Astrocyte of the spinal cord (primary cell): ENCODE results near the gene IGFBP4.
A peak's percentile ranks its signal among the peaks of the same experiment; 100 is the strongest.

ENCODE experiments used
- DNase-seq: peaks from one replicate; pipeline ENCODE4 v3.0.0; 2011; ENCODE audit warnings: low read depth, low spot score
- H3K4me3 ChIP-seq: 2 replicates; pipeline ENCODE4 v1.5.1; 2011; ENCODE audit warnings: low read depth, mild to moderate bottlenecking, low read length, moderate library complexity
- CTCF ChIP-seq: IDR thresholded peaks from 2 replicates; pipeline ENCODE4 v1.5.1; 2012; ENCODE audit warnings: low read depth, mild to moderate bottlenecking, low read length, inconsistent platforms
- in situ Hi-C: cut with HindIII; loops from 2 replicates; pipeline ENCODE4 v1.10.0; 2017; ENCODE audit warnings: low sequenced_read_pairs

The IGFBP4 gene

GRCh38 chr17:40496634-40497420 lies 53.6 kb downstream of the IGFBP4 start:
- no peak for TF ChIP-seq CTCF

GRCh38 chr17:40497695-40498094 lies 54.4 kb downstream of the IGFBP4 start:
- DNase-seq, result no peak
- no peak for TF ChIP-seq CTCF
- H3K4me3 ChIP-seq, result no peak overlapping the region
- in situ Hi-C loops, result no loop called here

More at GRCh38 chr17:40496634-40497420, 53.6 kb downstream of the IGFBP4 start:
- in situ Hi-C loops, result no loop called here
- DNase-seq, result no peak
- no peak overlapping the region for H3K4me3 ChIP-seq

- H3K4me3 ChIP-seq, result no peak overlapping the region
- no peak for TF ChIP-seq CTCF
- in situ Hi-C loops, result no loop called here
- DNase-seq, result no peak
Measured at GRCh38 chr17:40498281-40499084, 55.2 kb downstream of the IGFBP4 start.

GRCh38 chr17:40499551-40500189 lies 56.4 kb downstream of the IGFBP4 start:
- DNase-seq, result peak; percentile 73
- in situ Hi-C loops, result no loop called here
- H3K4me3 ChIP-seq, result no peak overlapping the region
- TF ChIP-seq CTCF, result no peak

- no peak for DNase-seq
- no peak overlapping the region for H3K4me3 ChIP-seq
- in situ Hi-C loops, result no loop called here
- no peak for TF ChIP-seq CTCF
Measured at GRCh38 chr17:40500190-40500589, 56.9 kb downstream of the IGFBP4 start.

GRCh38 chr17:40500709-40501108 lies 57.5 kb downstream of the IGFBP4 start:
- in situ Hi-C loops, result no loop called here

More at GRCh38 chr17:40500709-40501108, 57.5 kb downstream of the IGFBP4 start:
- no peak overlapping the region for H3K4me3 ChIP-seq
- TF ChIP-seq CTCF, result no peak
- DNase-seq, result no peak
